B cell (primary cell): ENCODE results near the gene EPHB1. TPM values are rescaled to one million over a fixed set of nuclear protein-coding genes. Genes with fewer than 3 reads are reported as not detected.

Source experiments
- ATAC-seq: fragments of 200-7000 bp; cut with Tn5 transposase; one replicate; pipeline ENCODE4 v1.10.0; 2021; ENCODE audit warnings: low read depth, mild to moderate bottlenecking, moderate number of reproducible peaks, moderate library complexity
- CTCF ChIA-PET: fragments of 350-600 bp; sonication (Branson Sonifier 250); formaldehyde crosslinking; loops from one replicate; lab custom pipeline; 2021; ENCODE audit warnings: antibody characterized with exemption, inconsistent platforms; lab: Charles Lee
- POLR2A ChIA-PET: fragments of 350-600 bp; sonication (Branson Sonifier 250); formaldehyde crosslinking; loops from one replicate; lab custom pipeline; 2021; ENCODE audit warnings: antibody characterized with exemption; lab: Charles Lee
- DNase-seq: peaks from one replicate; pipeline ENCODE4 v3.0.0; 2013
- H2AFZ ChIP-seq: 2 replicates; pipeline ENCODE4 v1.6.1; 2012; ENCODE audit warnings: mild to moderate bottlenecking, low read depth, low read length; ENCODE audit not compliant: insufficient read depth, poor library complexity, severe bottlenecking
- H3K27ac ChIP-seq, 2 donors: 1 replicate in 1 of 2; 2 replicates in 1 of 2; pipeline ENCODE4 v1.5.1; 2012 to 2013; ENCODE audit warnings: low read length in 2 of 2, mild to moderate bottlenecking in 2 of 2, moderate library complexity in 1 of 2
- H3K27me3 ChIP-seq, 4 experiments: fragments of 200-600 bp in 1 of 4; sonication (generic) in 1 of 4; replicated peaks in 1 of 4; 1 replicate in 2 of 4; 2 replicates in 2 of 4; pipeline versions ENCODE4 v1.6.1 to v1.7.0; 2013 to 2016; ENCODE audit warnings: low read length in 3 of 4, mild to moderate bottlenecking in 2 of 4, mixed read lengths in 1 of 4, moderate library complexity in 1 of 4; ENCODE audit not compliant: insufficient read depth in 4 of 4, control insufficient read depth in 3 of 4; ENCODE audit errors: control extremely low read depth in 1 of 4
- H3K36me3 ChIP-seq, 2 experiments: replicated peaks in 1 of 2; 1 replicate in 1 of 2; 2 replicates in 1 of 2; pipeline versions ENCODE4 v1.6.1 to v1.7.1; 2013; ENCODE audit warnings: low read length in 1 of 2; ENCODE audit not compliant: insufficient read depth in 2 of 2, control insufficient read depth in 1 of 2; ENCODE audit errors: control extremely low read depth in 1 of 2, extremely low read depth in 1 of 2
- H3K4me1 ChIP-seq, 2 donors: fragments of 200-600 bp in 1 of 2; sonication (generic) in 1 of 2; 1 replicate in 1 of 2; 2 replicates in 1 of 2; pipeline versions ENCODE4 v1.5.1 to v1.6.1; 2013 to 2017; ENCODE audit warnings: low read length in 2 of 2; ENCODE audit not compliant: control insufficient read depth in 2 of 2, insufficient read depth in 2 of 2
- H3K4me2 ChIP-seq: replicated peaks from 2 replicates; pipeline ENCODE3; 2012; ENCODE audit warnings: mild to moderate bottlenecking, low read depth, low read length; ENCODE audit not compliant: poor library complexity, severe bottlenecking
- H3K4me3 ChIP-seq, 5 experiments: fragments of 200-600 bp in 1 of 5; sonication (generic) in 1 of 5; 1 replicate in 3 of 5; 2 replicates in 2 of 5; pipeline versions ENCODE4 v1.5.1 to v1.7.0; 2011 to 2016; ENCODE audit warnings: low read length in 4 of 5, mild to moderate bottlenecking in 4 of 5, low read depth in 2 of 5, control low read depth in 1 of 5, moderate library complexity in 1 of 5; ENCODE audit not compliant: insufficient read depth in 1 of 5; ENCODE audit errors: control extremely low read depth in 1 of 5, extremely low read depth in 1 of 5
- H3K79me2 ChIP-seq: fragments of 200-600 bp; sonication (generic); one replicate; pipeline ENCODE4 v1.6.0; 2016; ENCODE audit warnings: low read length; ENCODE audit not compliant: control insufficient read depth, insufficient read depth
- H3K9ac ChIP-seq: fragments of 200-600 bp; sonication (generic); 2 replicates; pipeline ENCODE4 v1.6.1; 2017; ENCODE audit warnings: mild to moderate bottlenecking, low read length, moderate library complexity
- H3K9me3 ChIP-seq, 3 donors: one replicate each; pipeline versions ENCODE4 v1.6.1 to v1.7.1; 2013; ENCODE audit warnings: low read length in 2 of 3; ENCODE audit not compliant: control insufficient read depth in 2 of 3, insufficient read depth in 1 of 3; ENCODE audit errors: control extremely low read depth in 1 of 3
- H4K20me1 ChIP-seq: 2 replicates; pipeline ENCODE4 v1.6.0; 2012; ENCODE audit warnings: mild to moderate bottlenecking, low read length; ENCODE audit not compliant: insufficient read depth, control insufficient read depth, poor library complexity, severe bottlenecking
- H3K27ac Mint-ChIP-seq: one replicate; pipeline ENCODE4 v1.8.0; 2021; ENCODE audit warnings: mixed read lengths
- H3K27me3 Mint-ChIP-seq: one replicate; pipeline ENCODE4 v1.8.0; 2021; ENCODE audit warnings: mixed read lengths
- H3K4me1 Mint-ChIP-seq: one replicate; pipeline ENCODE4 v1.8.0; 2021; ENCODE audit warnings: mixed read lengths
- H3K4me3 Mint-ChIP-seq: one replicate; pipeline ENCODE4 v1.8.0; 2021; ENCODE audit warnings: mixed read lengths
- H3K9me3 Mint-ChIP-seq: one replicate; pipeline ENCODE4 v1.8.0; 2022; ENCODE audit warnings: mixed read lengths; ENCODE audit not compliant: insufficient read depth
- EZH2 ChIP-seq: IDR thresholded peaks from 2 replicates; pipeline ENCODE4 v1.6.1; 2012; ENCODE audit warnings: borderline replicate concordance, low read depth, mild to moderate bottlenecking, moderate library complexity, low read length; ENCODE audit not compliant: insufficient read depth, poor library complexity, severe bottlenecking
- WGBS: methylation state at CpG from one replicate; pipeline ENCODE4 v1.1.5; 2013; ENCODE audit warnings: missing lambda C conversion rate; ENCODE audit not compliant: insufficient coverage; 5-methylcytosine and 5-hydroxymethylcytosine counted together
- intact Hi-C: fragments of 100-400 bp; cut with micrococcal nuclease; formaldehyde crosslinking; loops from one replicate; pipeline ENCODE4 v1.10.0; 2022
- polyA plus RNA-seq: library from polyadenylated mRNA; depleted of rRNA; stranded (reverse); fragments of >200 nt; gene quantifications from 2 replicates; pipeline ENCODE4 v1.2.3, GENCODE V29; 2012
- total RNA-seq, 2 donors: library from RNA; stranded (reverse); fragments of 120-200 nt in 1 of 2; gene quantifications; 1 replicate in 1 of 2; 2 replicates in 1 of 2; pipeline versions ENCODE4 v1.2.3 to v1.2.4, GENCODE V29; 2013 to 2022
- TF ChIP-seq, protein P1 (sequence below): fragments of 200-600 bp; IDR thresholded peaks from one replicate; pipeline ENCODE4 v1.8.0; 2022; ENCODE audit warnings: antibody characterized with exemption, mild to moderate bottlenecking

EPHB1 gene
- total and polyA plus RNA-seq, 2 donors (not counting 1 experiment from before 2014, with no cell fraction given), result 0.01 TPM; not detected in 1

DNA sequence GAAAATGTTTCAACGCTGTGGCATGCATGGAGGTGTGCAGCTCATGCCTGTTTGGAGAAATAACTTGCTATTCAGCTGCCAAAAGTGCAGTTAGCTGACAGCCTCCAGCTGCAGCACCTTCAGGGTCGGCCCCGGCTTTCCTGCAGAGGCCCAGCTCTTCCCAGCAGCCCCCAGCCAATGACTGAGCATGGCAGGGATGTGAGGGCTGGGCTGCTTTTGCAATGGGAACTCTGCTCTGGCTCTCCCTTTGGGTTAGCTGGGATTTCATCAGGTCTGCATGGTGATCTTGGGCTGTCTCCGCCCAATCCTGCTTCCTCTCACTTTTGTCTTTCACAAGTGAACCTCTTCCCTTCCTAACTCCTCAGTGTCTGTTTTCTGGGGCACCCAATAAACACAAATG, 396.6 kb downstream of the EPHB1 start:
- Histone ChIP-seq H3K9me3 (no peaks in the 10 kb centered on the region), H3K36me3 (no peaks in the 10 kb centered on the region), H4K20me1 (no peaks in the 10 kb centered on the region), H3K4me1 (no peaks in the 10 kb centered on the region), H3K4me3 (no peak overlapping the region), H3K27me3 (no peaks in the 10 kb centered on the region), H3K9ac (no peak overlapping the region), H3K27ac (no peak overlapping the region), H2AFZ (no peak overlapping the region), H3K79me2 (no peaks in the 10 kb centered on the region), H3K4me2 (no peak overlapping the region)
- Mint-ChIP-seq H3K4me3 (no peak overlapping the region), H3K9me3 (no peaks in the 10 kb centered on the region), H3K4me1 (no peaks in the 10 kb centered on the region), H3K27ac (no peak overlapping the region), H3K27me3 (no peaks in the 10 kb centered on the region)
- CTCF ChIA-PET, result no interaction called here
- no peak for DNase-seq
- POLR2A ChIA-PET, result no interaction called here
- ATAC-seq, result no peak
- 65% methylated on average over 4 of the region's 4 CpGs for WGBS
- TF ChIP-seq, protein P1, sequence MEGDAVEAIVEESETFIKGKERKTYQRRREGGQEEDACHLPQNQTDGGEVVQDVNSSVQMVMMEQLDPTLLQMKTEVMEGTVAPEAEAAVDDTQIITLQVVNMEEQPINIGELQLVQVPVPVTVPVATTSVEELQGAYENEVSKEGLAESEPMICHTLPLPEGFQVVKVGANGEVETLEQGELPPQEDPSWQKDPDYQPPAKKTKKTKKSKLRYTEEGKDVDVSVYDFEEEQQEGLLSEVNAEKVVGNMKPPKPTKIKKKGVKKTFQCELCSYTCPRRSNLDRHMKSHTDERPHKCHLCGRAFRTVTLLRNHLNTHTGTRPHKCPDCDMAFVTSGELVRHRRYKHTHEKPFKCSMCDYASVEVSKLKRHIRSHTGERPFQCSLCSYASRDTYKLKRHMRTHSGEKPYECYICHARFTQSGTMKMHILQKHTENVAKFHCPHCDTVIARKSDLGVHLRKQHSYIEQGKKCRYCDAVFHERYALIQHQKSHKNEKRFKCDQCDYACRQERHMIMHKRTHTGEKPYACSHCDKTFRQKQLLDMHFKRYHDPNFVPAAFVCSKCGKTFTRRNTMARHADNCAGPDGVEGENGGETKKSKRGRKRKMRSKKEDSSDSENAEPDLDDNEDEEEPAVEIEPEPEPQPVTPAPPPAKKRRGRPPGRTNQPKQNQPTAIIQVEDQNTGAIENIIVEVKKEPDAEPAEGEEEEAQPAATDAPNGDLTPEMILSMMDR, result no peak
- TF ChIP-seq EZH2, result no peak
- intact Hi-C loops, result no loop called here

DNA sequence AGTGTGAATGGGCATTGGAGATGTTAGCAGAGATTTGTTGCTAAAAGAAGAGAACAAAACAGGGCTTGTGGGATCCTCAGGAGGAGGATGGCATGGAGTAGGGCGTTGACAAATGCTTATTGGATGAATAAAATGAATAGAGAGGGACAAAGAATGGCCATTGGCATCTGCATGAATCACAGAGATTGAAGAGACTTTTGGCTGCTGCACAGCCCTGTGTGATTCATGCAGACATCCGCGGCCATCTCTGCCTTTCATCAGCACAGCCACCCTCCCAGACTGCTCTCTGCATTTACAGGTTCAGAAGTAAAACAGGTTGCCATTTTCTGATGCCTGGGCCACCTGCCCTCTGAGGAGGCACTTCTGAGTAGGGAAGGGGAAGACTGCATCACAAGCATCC, 397.9 kb downstream of the EPHB1 start:
- DNase-seq (no peak), ATAC-seq (no peak)
- Histone ChIP-seq H3K9me3 (no peaks in the 10 kb centered on the region), H3K9ac (no peak overlapping the region), H3K36me3 (no peaks in the 10 kb centered on the region), H3K4me3 (no peak overlapping the region), H2AFZ (no peak overlapping the region), H3K27ac (no peak overlapping the region), H3K4me1 (no peaks in the 10 kb centered on the region), H3K27me3 (no peaks in the 10 kb centered on the region), H3K79me2 (no peaks in the 10 kb centered on the region), H4K20me1 (no peaks in the 10 kb centered on the region), H3K4me2 (no peak overlapping the region)
- Mint-ChIP-seq H3K4me3 (no peak overlapping the region), H3K27me3 (no peaks in the 10 kb centered on the region), H3K4me1 (no peaks in the 10 kb centered on the region), H3K27ac (no peak overlapping the region), H3K9me3 (no peaks in the 10 kb centered on the region)
- POLR2A ChIA-PET, result no interaction called here
- 94% methylated on average over 3 of the region's 3 CpGs for WGBS
- intact Hi-C loops, result no loop called here
- TF ChIP-seq, protein P1, result no peak
- no peak for TF ChIP-seq EZH2
- CTCF ChIA-PET, result no interaction called here
